ENCODE data around the gene CLPSL2. TPM values are rescaled to one million over a fixed set of nuclear protein-coding genes. Genes with fewer than 3 reads are reported as not detected.
A peak's percentile ranks its signal among the peaks of the same experiment; 100 is the strongest.

The CLPSL2 gene, protein sequence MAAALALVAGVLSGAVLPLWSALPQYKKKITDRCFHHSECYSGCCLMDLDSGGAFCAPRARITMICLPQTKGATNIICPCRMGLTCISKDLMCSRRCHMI
- total RNA-seq (not detected), polyA plus RNA-seq (not detected)
- long read RNA-seq, donor 1 = 0 reads
- long read RNA-seq, donor 2 = 0 reads
- long read RNA-seq, donor 3 = 0 reads

DNA sequence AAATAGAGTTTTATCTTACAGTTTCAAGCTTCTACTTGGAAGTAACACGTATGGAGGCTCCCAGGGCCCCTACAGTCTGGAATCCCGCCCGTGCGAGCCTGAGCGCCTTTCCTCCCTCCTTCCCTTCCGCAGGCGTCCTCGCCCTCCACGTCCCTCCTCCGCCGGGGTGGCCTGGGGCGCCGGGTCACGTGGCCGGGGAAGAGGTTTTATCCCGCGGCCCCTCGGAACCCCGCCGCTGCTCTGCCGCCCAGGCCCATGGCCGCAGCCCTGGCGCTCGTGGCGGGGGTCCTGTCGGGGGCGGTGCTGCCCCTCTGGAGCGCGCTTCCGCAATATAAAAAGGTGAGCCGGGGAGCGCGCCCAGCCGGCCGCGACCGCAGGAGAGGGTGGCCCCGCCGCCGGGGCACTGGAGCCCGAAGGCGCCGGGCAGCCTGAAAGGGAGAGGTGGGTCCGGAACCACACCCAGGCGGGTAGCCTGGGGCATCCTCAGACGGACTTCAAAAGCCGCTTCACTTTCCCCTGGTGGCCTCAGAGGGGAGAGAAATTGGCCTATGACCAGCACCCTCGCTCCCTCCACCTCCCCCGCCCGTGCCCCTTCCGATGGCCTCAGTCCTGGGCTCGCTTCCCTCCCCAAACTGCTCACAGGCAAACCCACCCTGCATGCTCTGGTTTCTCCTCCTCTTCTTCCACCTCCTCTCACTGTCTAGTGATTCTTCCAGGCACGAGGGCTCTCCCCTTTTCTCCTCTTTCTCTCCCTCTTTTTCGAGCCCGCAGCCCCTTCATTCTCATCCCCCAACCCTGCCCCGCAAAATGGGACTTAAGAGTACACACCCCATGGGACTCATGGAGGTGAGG lies at the start of gene CLPSL2:
Gene CLPSL2 (plus strand): TSS at position 235 of the 852 bp plus-strand sequence. CDS start 21 bp downstream, at position 256.
- intact Hi-C loops (cut with DNase I) = no loop called here
- WGBS, 2 donors = 3% methylated on average over 51 to 56 of the region's 56 CpGs
- peak within 1 kb of the TSS; percentile 16 to 56 (median 46) for H3K4me3 ChIP-seq
- no peak within 1 kb of the TSS for H3K27ac ChIP-seq
- no peaks in the 10 kb centered on the region for H3K36me3 ChIP-seq
- no peaks in the 10 kb centered on the region for H3K9me3 ChIP-seq
- peaks cover 7 to 75% (median 38%) of the 10 kb centered on the region in 7 donors for H3K27me3 ChIP-seq
- DNase-seq (no peak), ATAC-seq (peak in 2 of 8 donors; percentile 27)
- TF ChIP-seq, protein P1, sequence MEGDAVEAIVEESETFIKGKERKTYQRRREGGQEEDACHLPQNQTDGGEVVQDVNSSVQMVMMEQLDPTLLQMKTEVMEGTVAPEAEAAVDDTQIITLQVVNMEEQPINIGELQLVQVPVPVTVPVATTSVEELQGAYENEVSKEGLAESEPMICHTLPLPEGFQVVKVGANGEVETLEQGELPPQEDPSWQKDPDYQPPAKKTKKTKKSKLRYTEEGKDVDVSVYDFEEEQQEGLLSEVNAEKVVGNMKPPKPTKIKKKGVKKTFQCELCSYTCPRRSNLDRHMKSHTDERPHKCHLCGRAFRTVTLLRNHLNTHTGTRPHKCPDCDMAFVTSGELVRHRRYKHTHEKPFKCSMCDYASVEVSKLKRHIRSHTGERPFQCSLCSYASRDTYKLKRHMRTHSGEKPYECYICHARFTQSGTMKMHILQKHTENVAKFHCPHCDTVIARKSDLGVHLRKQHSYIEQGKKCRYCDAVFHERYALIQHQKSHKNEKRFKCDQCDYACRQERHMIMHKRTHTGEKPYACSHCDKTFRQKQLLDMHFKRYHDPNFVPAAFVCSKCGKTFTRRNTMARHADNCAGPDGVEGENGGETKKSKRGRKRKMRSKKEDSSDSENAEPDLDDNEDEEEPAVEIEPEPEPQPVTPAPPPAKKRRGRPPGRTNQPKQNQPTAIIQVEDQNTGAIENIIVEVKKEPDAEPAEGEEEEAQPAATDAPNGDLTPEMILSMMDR (IDR thresholded peaks at IDR 0.05) = peak in 1 of 9 donors; percentile 6
- peaks cover 0 to 10% (median 6%) of the 10 kb centered on the region in 9 donors for H3K4me1 ChIP-seq

DNA sequence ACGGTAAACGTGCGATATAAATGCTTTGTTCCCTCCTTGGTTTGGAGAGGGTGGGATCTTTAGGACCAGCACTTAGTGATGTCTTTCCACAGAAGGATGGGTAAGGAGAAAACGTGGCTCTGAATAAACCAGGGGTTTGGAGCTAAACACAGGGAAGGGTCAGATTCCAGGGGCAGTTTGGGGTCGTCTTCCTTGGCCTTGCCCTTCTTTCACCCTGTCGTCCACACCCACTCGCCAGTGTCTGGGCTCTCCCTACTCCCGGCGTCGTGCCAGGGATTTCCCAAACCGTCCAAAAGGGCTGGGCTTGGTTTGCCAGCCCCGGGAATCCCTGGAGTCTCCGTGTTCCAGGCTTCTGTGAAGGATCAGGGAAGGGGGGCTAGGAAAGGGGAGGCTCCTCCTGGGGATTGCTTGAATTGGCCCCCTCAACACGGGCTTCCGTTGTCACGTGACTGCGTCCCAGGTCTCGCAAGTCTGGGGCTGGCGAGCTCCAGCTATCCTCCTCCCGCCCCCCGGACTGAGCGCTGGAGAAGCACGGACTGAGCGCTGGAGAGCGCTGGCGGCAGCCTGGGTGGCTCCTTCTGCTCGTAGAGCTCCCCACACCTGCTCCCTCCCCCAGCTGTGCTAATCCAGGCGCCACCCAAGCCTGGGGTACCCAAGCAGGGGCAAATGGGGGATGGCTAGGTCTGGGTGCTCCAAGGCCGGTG lies 49.0 kb upstream of the CLPSL2 start:
- intact Hi-C loops (cut with DNase I) = loop anchor here in 6 of 10 donors (1.0 to 5.0 kb wide), 4 partner anchors 35 to 125 kb away; partner anchors contain the start of gene FKBP5 (in 4 of the 6)
- DNase-seq (peak; percentile 73 to 89), ATAC-seq (peak; percentile 30 to 57 (median 40))
- Histone ChIP-seq H3K4me1 (peaks cover 24 to 89% (median 62%) of the 10 kb centered on the region in 9 donors), H3K9me3 (no peaks in the 10 kb centered on the region), H3K27me3 (no peaks in the 10 kb centered on the region), H3K27ac (peak overlapping the region; percentile 94 to 100 (median 99)), H3K36me3 (no peaks in the 10 kb centered on the region), H3K4me3 (peak overlapping the region in 9 of 10 donors; percentile 40 to 73 (median 63))
- WGBS, 2 donors = 3% methylated on average over 29 of the region's 29 CpGs
- TF ChIP-seq, protein P1 (IDR thresholded peaks at IDR 0.05) = peak in 1 of 9 donors; percentile 4

DNA sequence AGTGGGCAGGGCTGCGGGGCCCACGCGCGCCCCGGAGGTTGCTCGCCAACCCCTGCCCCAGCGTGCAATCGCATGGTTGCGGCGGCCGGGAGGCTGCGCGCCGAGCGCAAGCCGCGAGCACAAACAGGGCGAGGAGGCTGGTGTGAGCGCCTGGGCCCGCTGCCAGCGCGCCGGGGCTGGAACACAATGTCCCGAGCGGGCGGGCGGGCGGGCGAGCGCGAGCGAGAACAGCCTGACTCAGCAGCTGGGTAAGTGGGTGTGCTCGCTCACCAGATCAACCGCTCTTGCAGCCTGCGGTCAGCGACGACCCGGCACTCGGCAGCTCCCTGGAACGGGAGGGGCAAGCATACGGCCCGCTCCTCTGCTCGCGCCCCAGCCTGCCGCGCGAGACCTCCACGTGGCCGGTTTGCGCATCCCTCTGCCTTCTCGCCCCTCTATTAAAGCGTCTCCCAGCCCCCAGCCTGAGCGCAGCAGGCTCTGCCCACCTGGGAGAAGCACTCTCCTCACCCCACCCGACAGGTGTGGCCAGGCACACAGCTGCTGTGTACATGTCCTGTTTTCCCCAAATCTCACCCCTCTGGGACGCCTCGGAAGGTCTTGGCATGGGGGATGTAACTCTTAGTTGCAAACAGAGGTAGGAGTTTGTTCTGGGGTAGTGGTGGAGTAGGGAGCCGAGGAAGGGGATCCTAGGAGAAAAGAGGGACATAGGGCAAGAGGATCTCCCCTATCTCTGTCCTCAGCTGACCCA lies 48.3 kb upstream of the CLPSL2 start:
- intact Hi-C loops (cut with DNase I) = loop anchor here in 9 of 10 donors (1.0 to 5.0 kb wide), 5 partner anchors 36 to 127 kb away; partner anchors contain the start of gene FKBP5 (in 6 of the 9)
- peak; percentile 88 to 95 for DNase-seq
- TF ChIP-seq, protein P1 (IDR thresholded peaks at IDR 0.05) = no peak
- H3K27ac ChIP-seq = peak overlapping the region; percentile 94 to 100 (median 99)
- peaks cover 30 to 90% (median 65%) of the 10 kb centered on the region in 9 donors for H3K4me1 ChIP-seq
- no peaks in the 10 kb centered on the region for H3K36me3 ChIP-seq
- WGBS, 2 donors = 1 to 2% methylated on average over 42 to 57 of the region's 57 CpGs
- H3K27me3 ChIP-seq = no peaks in the 10 kb centered on the region
- peak; percentile 61 to 77 (median 68) for ATAC-seq
- H3K4me3 ChIP-seq = peak overlapping the region in 9 of 10 donors; percentile 40 to 73 (median 63)
- H3K9me3 ChIP-seq = no peaks in the 10 kb centered on the region
